ENCODE measurements around the gene HELB. TPM values are rescaled to one million over a fixed set of nuclear protein-coding genes. Genes with fewer than 3 reads are reported as not detected.

HELB gene
- total RNA-seq, 1 experiment from 2014 or later, result 10.7 TPM

DNA sequence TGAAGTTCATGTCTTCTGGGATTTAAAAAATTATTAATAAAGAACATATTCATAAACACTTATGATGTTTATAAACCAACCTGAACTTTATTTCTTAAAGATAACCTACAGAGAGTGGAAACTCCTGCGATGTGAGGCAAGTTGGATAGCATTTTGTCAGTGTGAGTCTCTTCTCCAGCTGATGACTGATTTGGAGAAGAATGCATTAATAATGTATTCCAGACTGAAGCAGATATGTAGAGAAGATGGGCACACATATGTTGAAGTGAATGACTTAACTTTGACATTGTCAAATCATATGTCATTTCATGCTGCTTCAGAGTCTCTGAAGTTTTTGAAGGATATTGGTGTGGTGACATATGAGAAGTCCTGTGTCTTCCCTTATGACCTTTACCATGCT lies 7.3 kb downstream of the HELB start:
- no peak overlapping the region for H2BK20ac ChIP-seq (ENCODE audit: low read depth, low read length, poor library complexity, severe bottlenecking)
- H3K9me3 ChIP-seq (ENCODE audit: control insufficient read depth, low read depth, low read length), result no peaks in the 10 kb centered on the region
- Mint-ChIP-seq H3K4me1 (no peaks in the 10 kb centered on the region; a peak in 1 of 4 replicates), H3K4me3 (no peak overlapping the region), H3K27me3 (ENCODE audit: low read depth) (no peaks in the 10 kb centered on the region), H3K27ac (no peak overlapping the region), H3K36me3 (ENCODE audit: insufficient read depth in 1 of 3, low read depth in 3 of 3) (peaks cover 4 to 37% (median 30%) of the 10 kb centered on the region in 3 experiments; a peak in 6 of 7 replicates), H3K9me3 (no peaks in the 10 kb centered on the region)
- no peak overlapping the region for H3K9ac ChIP-seq (ENCODE audit: extremely low read depth, insufficient read length, low read length)
- no peak overlapping the region for H3K56ac ChIP-seq (ENCODE audit: insufficient read length, low read depth, low read length)
- TF ChIP-seq, protein P1, sequence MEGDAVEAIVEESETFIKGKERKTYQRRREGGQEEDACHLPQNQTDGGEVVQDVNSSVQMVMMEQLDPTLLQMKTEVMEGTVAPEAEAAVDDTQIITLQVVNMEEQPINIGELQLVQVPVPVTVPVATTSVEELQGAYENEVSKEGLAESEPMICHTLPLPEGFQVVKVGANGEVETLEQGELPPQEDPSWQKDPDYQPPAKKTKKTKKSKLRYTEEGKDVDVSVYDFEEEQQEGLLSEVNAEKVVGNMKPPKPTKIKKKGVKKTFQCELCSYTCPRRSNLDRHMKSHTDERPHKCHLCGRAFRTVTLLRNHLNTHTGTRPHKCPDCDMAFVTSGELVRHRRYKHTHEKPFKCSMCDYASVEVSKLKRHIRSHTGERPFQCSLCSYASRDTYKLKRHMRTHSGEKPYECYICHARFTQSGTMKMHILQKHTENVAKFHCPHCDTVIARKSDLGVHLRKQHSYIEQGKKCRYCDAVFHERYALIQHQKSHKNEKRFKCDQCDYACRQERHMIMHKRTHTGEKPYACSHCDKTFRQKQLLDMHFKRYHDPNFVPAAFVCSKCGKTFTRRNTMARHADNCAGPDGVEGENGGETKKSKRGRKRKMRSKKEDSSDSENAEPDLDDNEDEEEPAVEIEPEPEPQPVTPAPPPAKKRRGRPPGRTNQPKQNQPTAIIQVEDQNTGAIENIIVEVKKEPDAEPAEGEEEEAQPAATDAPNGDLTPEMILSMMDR (conservative IDR thresholded peaks at IDR 0.05), result no peak
- H4K5ac ChIP-seq (ENCODE audit: insufficient read length, low read depth, low read length), result no peak overlapping the region
- no peak overlapping the region for H3K4me2 ChIP-seq (ENCODE audit: insufficient read depth, insufficient read length, low read length)
- no peak overlapping the region for H2BK12ac ChIP-seq (ENCODE audit: insufficient read length, low read depth, low read length)
- no peak overlapping the region for H2BK15ac ChIP-seq (ENCODE audit: low read depth, low read length)
- no peaks in the 10 kb centered on the region for H3K79me1 ChIP-seq (ENCODE audit: insufficient read depth, low read depth, low read length, poor library complexity, severe bottlenecking)
- H3T11ph ChIP-seq (ENCODE audit: low read length), result no peak overlapping the region
- H3K79me2 ChIP-seq (ENCODE audit: insufficient read depth, low read length), result no peaks in the 10 kb centered on the region
- no peak overlapping the region for H2BK5ac ChIP-seq (ENCODE audit: insufficient read length, low read length)
- H2BK120ac ChIP-seq (ENCODE audit: low read depth, low read length, poor library complexity, severe bottlenecking), result no peak overlapping the region
- H4K20me1 ChIP-seq (ENCODE audit: control insufficient read depth, insufficient read depth, insufficient read length), result no peaks in the 10 kb centered on the region
- no peak overlapping the region for H4K8ac ChIP-seq (replicated peaks; ENCODE audit: insufficient read length, low read depth, low read length)
- no peak overlapping the region for H2AK5ac ChIP-seq (ENCODE audit: insufficient read length, low read length)
- no CpG with 5 or more reads among the region's 1 CpG for WGBS (ENCODE audit: extremely low coverage, insufficient read length, low lambda C conversion rate)
- no peak overlapping the region for H2AFZ ChIP-seq (ENCODE audit: low read length)
- no peaks in the 10 kb centered on the region for H3K27me3 ChIP-seq (ENCODE audit: insufficient read depth, low read length)
- H3K23ac ChIP-seq (ENCODE audit: insufficient read length, low read depth, low read length), result no peak overlapping the region
- H3K14ac ChIP-seq (ENCODE audit: insufficient read depth, low read length), result no peak overlapping the region
- no peak overlapping the region for H4K91ac ChIP-seq (ENCODE audit: insufficient read length, low read depth, low read length)
- no peaks in the 10 kb centered on the region for H3K23me2 ChIP-seq (ENCODE audit: insufficient read length, low read depth, low read length, poor library complexity, severe bottlenecking)
- H3K18ac ChIP-seq (ENCODE audit: insufficient read length, low read depth, low read length), result no peak overlapping the region
- no peak for DNase-seq
- no peaks in the 10 kb centered on the region for H3K4me1 ChIP-seq (ENCODE audit: insufficient read depth, low read length)
- H3K27ac ChIP-seq (ENCODE audit: insufficient read length, low read depth, low read length), result no peak overlapping the region
- H3K4ac ChIP-seq (ENCODE audit: low read depth, low read length), result no peak overlapping the region

Measured in H9 (cell line).